Epithelial cell of proximal tubule (primary cell): ENCODE data around the gene MTOR. TPM values are rescaled to one million over a fixed set of nuclear protein-coding genes. Genes with fewer than 3 reads are reported as not detected.
"Not testable (repeated sequence)": the region's sequence is repeated elsewhere in the genome, so short reads cannot be mapped to it uniquely, and the experiment has no call there.

Source experiments
- DNase-seq: peaks from one replicate; pipeline ENCODE4 v3.0.0-alpha.2; 2011; ENCODE audit warnings: low read depth
- H3K4me3 ChIP-seq: 2 replicates; pipeline ENCODE4 v1.5.1; 2011; ENCODE audit warnings: low read depth, mild to moderate bottlenecking, low read length
- CTCF ChIP-seq: conservative IDR thresholded peaks from 2 replicates; pipeline ENCODE4 v1.5.1; 2012; ENCODE audit warnings: low read depth, mild to moderate bottlenecking, low read length
- total RNA-seq: library from RNA; depleted of rRNA; stranded (reverse); fragments of >200 nt; gene quantifications from 2 replicates; pipeline ENCODE4 v1.2.3, GENCODE V29; 2015

MTOR gene
- total RNA-seq, 1 donor from 2014 or later, result 34.2 TPM

DNA sequence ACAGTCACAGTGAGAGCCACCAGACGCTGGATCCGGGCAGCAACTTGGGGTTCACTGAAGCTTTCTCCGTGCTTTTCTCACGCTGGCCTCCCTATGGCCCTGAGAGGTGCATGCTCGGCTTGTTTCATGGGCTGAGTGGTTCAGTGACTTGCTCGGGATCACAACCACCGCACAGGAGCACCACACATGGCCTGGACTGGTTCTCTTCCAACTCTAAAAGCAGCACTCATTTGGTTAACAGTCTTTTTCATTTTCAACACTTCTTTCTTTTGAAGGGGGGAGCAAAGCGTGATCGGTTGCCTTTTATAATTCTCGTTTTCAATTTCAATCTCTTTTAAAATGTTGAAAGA, 36.8 kb upstream of the MTOR start:
- no peak overlapping the region for H3K4me3 ChIP-seq
- DNase-seq, result no peak
- no peak for TF ChIP-seq CTCF

DNA sequence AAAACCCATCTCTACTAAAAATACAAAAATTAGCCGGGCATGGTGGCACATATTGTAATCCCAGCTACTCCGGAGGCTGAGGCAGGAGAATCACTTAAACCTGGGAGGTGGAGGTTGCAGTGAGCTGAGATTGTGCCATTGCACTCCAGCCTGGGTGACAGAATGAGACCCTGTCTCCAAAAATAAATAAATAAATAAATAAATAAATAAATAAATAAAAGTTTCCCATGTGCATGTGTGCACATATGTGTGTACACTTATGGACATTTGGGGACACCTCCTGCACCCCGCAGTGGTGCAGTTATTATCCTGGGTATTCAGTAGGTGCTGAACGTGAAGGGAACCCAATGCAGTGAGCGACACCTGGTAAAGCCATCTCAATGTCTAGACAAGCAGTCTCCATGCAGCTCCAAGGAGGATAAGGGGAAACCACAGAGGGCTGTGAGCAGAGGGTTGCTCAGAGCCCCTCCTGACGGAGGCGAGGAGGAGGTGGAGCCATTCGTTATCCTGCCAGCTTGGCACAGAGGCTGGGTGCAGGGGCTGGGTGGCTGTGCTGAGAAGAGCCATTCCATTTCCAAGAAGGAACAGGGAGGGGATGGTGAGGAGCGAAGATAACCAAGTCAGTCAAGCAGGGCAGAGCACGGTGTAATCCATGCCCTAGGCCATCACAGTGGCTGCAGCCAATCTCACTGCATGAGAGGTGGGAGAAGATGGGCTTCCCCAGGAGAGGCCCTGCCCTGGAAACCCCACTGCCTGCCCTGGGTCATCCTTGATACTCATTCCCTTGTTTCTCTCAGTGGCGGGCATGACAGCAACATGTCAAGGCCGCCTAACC, 36.3 kb upstream of the MTOR start:
- no peak for DNase-seq
- TF ChIP-seq CTCF, result no peak
- H3K4me3 ChIP-seq, result no peak overlapping the region

- DNase-seq, H3K4me3 ChIP-seq: not testable (repeated sequence)
Observed at GRCh38 chr1:11297774-11298173, 35.4 kb upstream of the MTOR start.

- no peak for TF ChIP-seq CTCF
- DNase-seq, result no peak
- no peak overlapping the region for H3K4me3 ChIP-seq
Observed at GRCh38 chr1:11295905-11296304, 33.6 kb upstream of the MTOR start.

- DNase-seq, result no peak
- no peak overlapping the region for H3K4me3 ChIP-seq
- no peak for TF ChIP-seq CTCF
Observed at GRCh38 chr1:11294951-11295350, 32.6 kb upstream of the MTOR start.

DNA sequence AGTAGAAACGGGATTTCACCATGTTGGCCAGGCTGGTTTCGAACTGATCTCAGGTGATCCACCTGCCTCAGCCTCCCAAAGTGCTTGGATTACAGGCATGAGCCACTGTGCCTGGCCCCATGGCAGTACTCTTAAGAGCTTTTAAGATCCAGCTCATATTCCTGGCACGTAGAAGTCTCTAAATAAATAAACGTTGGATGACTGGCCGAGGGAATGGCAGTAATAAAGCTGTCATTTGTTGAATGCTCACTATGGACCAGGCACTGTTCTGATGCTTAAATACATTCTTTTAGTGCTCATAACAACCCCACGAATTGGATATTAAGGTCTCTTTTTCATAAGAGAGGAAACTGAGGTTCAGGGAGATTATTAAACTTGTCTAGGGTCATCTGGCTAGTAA, 31.5 kb upstream of the MTOR start:
- no peak overlapping the region for H3K4me3 ChIP-seq
- TF ChIP-seq CTCF, result no peak
- no peak for DNase-seq

GRCh38 chr1:11291049-11291448, 28.7 kb upstream of the MTOR start:
- TF ChIP-seq CTCF, result no peak
- no peak overlapping the region for H3K4me3 ChIP-seq
- DNase-seq, result no peak
